Measurements from ENCODE around the gene BNC2.

BNC2 gene

DNA sequence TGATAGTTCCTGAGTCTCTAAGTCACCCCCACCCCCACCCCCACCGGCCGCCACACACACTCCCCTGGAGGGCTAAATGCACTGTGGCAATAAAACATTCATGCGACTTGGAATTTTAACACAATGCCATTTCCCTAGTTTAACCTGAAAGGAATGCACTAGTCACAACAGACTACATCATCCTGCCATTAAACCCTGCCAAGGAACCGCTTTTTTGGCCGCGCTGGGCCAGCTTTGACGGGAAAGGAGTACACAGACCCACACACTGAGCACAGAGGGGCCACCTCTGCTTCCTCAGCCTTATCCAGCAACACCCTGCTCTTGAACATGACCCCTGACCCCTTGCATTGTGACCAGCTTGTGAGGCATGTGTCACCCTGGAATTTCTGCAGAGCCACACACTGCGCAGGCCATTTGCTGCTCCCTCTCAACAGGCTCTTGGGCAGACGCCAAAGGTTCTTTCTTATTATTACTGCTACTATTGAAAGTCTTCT is 165.3 kb downstream of the BNC2 start:
- no peak for DNase-seq

DNA sequence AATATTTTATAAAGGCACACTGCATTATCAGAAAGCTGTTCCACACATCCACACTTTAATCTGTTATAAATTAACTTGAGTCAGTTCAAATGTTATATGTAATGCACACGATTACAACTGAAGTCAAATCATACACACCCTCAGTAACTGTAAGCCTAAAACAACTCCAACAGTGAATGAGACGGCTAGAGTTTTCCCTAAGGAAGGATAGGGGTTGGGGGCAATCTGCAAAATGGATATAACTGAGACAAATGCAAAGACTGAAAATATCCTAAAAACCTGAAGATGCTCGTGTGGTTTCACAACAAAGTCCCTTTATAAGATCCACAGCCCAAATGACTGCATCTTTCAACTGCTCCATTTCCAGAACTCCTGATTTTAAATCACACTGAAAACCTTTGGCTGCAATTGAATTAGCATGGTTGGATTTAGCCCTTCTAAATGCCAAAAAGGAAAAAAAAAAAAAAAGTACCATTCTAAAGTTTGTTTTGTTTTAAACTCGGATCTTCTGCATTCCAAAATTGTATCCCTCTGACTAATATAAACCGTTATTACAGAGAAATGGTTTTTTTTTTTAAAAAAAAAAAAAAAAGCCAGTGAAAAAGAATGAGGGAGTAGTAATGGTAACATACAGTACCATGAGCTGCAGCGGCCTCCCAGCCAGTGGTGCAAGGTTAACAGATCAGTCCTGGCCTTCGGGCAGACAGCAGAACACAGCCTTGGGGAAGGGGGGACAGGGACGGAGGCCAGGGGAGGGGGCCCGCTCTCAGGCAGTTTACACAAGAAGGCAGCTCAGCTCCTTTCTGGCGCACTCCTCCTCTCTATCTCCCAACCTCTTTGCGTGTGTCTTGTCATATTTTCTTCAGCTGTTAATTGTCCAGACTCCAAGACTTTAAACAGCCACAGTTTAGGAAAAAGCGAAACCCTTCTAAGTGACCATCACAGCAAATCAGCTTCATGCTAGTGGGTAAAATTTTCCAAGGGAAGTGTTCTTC is 166.1 kb downstream of the BNC2 start:
- no peak for DNase-seq

DNA sequence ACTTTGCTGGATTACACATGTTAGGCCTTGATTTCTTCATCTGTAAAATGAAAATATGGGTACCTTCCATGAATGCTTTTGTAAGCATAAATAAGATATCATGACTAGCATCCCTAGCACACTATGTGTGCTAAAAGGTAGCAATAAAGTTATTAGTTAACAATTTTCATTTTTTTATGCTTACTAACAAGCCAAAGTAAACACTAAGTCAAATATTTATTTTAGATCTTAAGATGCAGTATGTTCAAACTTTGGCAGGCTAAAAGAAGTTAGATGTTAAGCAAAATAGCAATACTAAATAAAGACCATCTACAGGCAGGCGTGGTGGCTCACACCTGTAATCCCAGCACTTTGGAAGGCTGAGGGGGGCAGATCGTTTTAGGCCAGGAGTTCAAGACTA is 169.1 kb downstream of the BNC2 start:
- no peak for DNase-seq

DNA sequence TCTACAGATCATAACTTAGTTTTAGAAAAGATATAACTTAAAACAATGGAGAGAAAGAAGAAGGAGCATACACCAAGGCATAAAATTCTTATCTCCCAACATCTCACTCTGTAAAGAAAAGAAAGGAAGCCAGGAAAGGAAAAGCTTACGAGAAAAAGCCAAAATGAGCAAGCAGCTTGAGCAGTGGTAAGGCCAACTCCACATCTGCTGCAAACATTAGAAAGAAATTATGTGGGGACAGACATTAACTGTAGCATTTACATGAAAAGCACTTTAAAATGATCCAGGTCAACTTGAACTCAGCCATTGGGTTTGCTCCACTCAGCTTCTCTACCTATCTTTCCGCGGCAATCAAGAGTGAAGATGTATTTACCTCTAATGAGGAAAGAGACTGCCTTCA is 176.9 kb downstream of the BNC2 start:
- no peak for DNase-seq

DNA sequence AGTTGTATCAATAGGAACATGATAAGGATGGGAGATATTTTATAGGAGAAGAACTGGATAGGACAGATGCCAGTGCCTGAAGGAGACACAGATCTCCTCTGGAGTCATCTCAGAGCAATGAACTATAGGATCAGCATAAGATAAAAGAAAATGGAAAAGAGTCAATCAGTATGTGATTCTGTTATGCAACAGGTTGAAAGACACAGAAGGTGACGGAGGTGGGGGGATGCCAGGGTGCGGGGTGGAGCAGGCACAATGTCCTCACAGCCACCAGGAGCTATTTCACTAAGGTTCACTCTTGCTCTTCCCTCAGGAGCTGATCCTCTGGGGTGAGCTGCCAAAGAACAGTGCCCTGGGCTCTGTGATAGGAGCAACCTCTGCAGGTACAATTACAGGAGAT is 179.8 kb downstream of the BNC2 start:
- DNase-seq: no peak

DNA sequence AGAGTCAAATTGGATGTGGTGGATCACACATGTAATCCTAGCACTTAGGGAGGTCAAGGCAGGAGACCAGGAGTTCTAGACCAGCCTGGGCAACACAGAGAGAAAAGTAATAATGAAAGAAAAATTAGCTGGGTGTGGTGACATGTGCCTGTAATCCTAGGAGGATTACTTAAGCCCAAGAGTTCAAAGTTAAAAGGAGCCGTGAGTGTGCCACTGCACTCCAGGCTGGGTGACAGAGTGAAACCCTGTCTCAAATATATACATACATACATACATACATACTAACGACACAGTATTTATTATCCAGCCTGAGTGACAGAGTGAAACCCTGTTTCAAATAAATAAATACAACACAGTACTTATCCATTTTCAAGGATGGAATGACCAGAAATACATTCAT is 180.3 kb downstream of the BNC2 start:
- DNase-seq: no peak

DNA sequence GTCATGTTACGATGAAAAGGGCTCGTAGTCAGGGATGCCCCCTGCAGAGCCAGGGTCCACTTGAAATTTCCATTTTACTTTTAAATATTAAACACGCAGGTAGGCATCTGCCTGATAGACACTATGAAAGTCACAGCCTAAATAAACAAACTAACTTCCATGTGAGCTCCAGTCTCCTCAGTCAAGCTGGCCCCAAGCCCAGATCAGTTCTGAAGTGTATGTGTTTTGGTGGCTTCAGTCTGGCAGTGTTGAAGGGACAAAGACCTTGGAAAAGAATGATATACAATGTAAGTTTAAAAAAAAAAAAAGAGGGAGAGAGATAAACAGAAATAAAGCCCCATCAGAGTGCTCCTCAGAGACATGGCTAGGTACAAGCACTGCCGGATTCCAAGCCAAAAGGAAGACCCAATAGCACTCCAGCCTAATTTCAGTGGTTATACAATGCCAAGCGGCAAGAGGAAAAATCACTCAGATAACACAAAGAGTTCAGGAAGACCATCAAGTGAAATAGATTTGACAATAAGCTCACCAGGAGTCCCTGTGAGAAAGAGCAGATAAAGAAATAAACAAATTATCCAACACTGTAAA is 181.0 kb downstream of the BNC2 start:
- no peak for DNase-seq

DNA sequence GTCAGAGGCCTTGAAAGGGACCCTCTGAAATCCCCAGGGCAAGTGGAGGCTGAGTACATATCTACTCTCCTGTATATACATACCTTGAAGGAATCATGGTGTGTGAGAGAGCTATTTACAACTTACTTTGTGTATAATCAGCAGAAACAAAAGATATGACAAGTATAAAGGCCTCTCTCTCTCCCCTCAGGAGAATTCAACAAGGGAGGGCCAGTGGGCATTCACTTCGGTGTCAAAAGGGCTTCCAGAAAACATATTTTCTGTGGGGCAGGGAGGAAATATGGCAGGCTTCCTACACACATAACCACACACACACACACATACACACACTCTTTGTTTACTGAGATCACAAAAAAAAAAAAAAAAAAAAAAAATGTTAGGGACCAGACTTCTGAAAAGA is 181.7 kb downstream of the BNC2 start:
- DNase-seq: no peak

DNA sequence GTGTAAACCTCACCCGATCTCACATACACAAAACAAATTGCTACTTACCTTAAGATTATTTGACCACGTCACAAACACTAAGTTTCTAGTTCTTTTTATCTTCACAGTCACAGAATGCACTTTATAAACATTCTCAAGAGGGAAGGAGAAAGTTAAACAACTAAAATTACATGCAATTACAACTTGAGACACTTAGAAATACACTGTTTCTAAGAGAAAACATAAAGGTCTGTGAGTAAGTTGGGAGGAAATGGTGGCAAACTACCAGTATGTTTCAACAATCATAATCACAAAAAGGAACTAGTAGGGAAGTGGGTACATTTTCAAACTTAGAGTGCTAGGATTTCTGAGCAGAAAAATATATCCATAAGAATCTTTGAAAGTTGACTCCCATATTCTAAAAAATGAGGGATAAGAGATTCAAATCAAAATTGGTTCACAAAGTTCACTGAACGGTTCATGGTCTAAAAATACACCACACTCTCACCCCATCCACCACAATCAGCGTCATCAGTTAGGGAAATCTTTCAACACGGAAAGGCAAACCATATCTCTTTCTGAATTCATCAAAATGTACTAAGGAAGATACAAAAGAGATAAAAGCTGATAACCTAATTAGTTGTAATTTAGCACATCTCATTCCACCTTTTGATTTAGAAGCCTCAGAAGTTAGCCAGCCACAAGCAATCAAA is 182.6 kb downstream of the BNC2 start:
- no peak for DNase-seq

DNA sequence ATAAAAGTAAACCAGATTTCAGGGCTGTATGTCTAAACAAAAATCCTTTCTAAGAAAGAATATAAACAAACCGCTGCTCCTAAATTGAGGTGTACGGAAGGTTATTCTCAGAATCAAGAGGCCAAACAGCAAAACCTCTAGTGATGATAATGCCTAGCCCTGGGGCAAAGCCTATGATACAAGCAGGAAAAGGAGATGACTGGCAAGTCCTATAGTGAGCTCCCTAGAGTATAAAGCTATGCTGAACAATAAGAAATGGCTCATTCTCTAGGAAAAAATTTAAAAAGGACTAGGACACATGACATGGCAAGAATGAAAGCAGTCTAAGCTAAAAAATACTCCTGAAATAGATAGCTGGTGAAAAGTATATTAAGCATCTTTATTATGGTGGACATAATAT is 187.1 kb downstream of the BNC2 start:
- no peak for DNase-seq

DNA sequence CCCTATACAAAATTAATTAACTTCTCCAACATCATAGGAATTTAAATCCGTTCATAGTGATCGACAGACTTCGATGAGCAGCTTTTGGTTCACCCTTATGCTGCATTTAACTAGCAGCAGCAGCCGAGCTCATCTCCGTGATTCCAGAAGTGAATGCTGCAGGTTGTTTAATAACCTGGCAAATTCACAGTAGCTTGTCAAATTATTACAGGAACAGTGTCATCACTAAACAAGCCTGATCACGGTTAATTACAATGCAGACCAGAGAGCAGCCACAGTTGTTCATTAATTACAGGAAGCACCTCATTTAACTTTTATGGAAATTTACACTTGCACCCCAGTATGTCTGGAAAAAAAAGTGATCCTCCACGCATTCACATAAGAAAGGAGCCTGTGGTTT is 188.2 kb downstream of the BNC2 start:
- no peak for DNase-seq

DNA sequence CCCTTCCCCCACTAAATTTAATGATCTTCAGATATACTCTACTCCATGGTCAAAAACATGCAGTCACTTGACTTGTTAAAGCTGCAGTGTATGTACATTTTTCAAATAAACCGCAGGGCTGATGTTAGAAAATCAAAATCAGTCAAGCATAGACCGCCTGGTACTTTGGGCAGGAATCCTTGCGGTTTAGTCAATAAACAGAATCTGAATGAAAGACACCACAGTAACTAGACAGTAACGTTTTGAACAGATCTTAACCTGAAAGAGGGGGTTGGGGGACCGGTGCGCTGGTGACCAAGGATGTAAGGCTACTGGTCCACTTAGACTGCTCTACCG is 188.8 kb downstream of the BNC2 start:
- DNase-seq: no peak

DNA sequence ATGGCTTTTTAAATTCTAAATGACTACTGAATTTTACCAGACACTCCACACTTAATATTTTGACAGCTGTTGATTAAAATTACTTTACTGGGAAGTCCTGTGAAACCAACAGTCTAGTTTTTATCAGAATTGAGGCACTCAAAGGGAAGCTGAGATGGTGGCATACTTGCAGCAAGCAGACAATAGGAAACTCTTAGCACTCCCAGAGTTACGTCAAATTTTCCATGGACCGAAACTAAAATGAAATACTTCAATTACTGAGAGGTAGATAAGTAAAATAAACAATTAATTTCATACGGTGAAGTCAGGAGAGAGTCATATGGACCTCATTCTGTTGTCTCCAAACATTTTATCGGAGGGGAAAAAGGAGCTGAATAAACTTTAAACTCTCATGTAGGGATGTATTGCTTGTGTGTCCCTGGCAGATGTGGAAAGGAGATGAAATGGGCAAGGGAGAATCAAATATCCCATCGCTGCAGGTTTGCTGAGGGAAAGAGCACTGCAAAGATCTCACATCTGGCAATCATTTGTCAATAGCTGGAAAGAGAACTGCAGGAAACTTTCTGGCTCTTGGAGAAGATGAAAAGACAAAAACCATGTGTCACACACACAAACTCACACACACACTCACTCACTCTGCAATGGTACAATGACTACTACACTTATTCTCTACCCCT is 189.4 kb downstream of the BNC2 start:
- no peak for DNase-seq

DNA sequence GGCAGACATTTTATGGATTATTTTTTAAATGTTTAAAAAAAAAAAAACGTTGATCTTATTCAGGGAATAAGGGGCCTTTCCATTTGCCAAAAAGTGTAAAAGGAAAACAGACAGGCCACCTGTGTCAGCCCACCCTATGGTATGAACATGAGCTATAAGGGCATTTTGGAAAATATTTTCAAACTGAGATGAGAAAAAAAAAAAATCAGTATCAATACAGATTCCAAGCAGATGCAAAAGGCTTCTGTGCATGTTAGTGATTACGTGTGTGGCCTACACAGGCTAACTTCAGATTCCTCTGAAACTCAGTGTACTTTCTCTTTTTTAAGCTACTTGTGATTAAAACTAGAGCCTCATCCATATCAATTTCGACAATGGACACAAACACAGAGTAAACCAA is 189.9 kb downstream of the BNC2 start:
- DNase-seq: no peak

DNA sequence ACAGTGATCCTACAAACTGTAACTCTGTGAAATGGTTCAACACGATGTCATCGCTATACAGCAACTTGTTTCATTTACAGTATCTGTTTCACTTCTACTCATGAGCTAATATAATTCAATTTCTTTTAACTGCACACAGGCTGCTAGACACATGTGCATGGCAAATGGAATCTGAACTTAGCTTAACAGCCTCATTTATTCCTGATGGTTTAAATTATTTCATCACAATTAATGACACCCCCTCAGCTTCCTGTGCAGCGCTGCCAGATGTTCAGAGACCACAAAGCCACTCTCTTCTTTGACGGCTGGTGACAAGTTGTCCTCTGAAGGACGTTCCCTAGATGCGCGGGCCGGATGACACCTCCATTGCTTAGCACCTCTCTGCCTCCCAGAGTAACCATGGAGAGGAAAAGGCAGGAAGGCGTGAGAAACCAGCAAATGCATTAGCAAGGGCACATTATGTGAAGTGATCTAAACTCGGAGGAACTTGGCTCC is 191.1 kb downstream of the BNC2 start:
- no peak for DNase-seq

DNA sequence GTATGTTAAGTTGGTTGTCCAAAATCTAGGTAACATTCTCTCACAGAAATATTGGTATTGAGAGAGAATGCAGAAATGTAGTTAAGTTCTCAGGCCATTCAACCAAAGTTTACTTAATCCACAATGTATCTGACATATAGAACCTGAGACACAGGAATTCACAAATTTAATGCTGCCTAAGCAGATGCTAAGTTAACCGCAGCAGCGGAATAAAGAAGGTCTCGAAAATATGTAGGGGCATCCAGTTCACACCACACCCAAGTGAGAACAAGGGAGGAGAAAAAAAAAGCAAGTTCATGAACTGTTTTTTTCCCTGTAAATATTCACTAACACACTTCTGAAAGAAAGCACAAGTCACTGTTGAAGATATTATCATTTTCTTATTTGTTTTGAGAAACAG is 194.0 kb downstream of the BNC2 start:
- DNase-seq: no peak

DNA sequence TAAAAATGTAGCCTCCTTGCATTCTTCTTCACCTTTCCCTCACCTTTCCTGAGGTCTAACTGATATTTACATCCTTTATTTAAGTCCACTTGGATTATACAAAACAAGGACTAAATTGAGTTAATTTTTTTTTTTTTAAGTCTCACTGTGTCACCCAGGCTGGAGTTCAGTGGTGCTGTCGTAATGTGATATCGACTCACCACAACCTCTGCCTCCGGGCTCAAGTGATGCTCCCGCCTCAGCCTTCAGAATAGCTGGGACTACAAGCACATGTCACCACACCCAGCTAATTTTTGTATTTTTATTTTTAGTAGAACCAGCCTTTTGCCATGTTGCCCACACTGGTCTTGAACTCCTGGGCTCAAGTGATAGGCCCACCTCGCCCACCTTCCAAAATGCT is 195.3 kb downstream of the BNC2 start:
- no peak for DNase-seq

DNA sequence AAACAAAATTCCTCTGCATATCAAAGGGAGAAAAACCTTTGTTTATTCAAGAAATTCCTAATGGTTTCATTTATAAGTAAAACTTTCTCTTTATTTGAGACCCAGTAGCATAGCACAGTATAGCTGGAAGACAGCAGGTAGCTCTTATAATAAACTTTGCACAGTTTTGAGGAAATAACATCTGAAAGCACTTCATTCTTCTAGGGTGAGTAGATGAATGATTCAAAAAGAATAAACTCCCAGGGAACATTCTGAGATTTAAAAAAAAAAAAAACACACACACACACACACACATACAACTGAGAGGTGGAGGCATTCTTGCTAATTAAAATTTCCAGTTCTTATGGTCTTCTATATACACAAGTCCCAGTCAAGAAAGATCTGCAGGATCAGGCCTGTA is 197.3 kb downstream of the BNC2 start:
- no peak for DNase-seq

DNA sequence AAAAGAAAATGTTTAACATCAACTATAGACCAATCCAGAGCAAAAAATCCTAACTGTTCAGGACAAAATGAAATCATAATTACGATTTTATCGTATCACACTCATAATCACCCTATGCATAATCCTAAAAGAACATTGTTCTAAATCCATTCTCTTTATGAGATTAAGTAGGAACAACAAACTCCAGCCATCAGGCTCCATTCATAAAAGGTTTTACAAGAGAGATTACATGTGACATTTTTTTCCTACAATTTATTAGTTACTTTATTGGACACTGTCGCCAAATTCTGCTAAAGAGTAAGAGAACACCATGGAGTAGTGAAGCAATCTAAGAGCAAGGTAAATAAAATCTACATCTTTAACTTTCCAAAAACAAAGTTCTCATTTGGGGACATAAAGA is 198.0 kb downstream of the BNC2 start:
- DNase-seq: no peak

DNA sequence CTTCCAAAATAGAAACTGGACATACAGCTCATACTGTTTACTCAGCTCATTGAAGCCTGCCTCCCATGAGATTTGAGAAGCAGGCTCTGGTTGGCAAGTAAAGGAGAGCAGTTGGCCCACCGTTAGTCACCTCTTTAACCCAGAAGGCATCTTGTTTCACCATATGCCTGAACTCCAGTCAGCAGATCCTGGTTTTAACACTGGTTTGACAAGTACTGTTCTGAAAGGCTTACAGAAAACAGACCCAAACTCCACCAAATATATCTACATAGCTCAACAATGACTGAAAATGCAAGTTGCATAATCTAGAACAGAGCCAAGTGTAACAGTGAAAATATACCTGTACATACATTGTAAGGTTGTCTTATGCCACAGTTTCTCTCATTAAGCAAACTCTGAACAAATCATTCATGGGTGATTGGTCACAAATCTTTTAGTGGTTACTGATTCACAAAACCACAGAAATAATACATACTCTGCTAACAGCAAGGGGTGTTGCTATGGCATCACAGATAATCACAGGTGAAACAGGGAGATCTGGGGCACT is 198.8 kb downstream of the BNC2 start:
- DNase-seq: no peak

DNA sequence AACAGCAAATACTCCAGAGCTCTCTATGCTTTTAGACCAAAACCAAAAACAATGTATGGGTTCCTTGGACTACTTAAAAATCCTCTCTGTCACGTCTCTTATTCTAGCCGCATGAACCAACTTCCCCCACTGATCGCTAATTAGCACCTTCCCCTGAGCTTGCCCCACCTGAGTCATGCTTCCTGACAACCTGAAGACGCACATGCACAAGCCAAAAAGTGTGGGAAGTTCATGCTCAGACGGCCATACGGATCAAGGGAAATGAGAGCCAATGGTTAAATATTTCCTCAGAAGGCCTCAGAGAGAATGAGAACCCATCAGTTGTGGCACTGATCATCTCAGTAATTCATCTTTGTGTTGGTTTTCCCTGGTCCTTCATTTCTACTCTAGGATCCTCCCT is 199.7 kb downstream of the BNC2 start:
- no peak for DNase-seq

DNA sequence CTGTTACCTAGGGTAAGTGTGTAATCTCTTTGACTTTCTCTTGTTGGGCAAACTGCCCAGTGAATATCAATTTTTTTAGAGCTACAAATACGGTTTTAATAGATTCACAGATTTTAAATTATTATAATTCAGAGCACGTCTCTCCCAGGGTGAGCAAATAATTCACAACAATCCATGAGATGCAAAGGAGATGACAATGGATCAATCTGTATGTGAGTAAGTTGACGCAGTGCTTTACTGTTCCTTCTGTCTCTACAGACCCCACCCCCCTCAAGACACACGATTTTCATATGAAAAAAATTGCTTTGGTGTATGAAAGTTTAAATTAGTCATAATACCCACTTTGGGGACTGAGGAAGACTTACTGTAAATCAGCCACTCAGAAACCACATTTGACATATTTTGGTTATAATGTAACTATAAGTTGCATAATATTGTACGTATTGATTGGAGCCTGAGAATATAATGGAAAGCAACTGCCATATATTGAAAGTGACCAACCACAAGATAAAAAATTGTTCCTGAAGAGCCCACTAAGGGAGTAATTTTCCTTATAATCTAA is 201.7 kb downstream of the BNC2 start:
- no peak for DNase-seq

DNA sequence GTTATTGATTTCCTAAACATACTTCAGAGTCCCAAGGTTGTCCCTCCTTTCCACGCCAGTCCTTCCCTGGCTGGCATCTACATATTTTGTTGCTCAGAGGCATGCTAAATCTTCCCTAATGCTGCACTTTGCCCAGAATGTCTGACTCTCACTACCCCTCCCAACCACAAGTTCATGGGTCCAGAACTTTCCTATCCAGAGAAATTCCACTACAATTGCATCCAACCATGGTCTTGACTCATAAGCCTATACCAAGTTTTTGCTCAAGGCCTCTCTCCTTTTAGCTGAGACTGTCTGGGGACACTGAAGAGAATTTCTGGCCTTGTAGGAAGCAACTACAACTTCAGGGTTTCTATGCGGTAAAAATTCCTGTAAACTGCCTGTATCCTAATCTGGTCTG is 206.3 kb downstream of the BNC2 start:
- DNase-seq: no peak

Data from activated gamma-delta T cell treated with Interleukin-2 at 50 U/mL for 16 hours (primary cell).